WTC11 (cell line): ENCODE data around the gene POLR2E. TPM values are rescaled to one million over a fixed set of nuclear protein-coding genes. Genes with fewer than 3 reads are reported as not detected.

ENCODE experiments used
- ATAC-seq: fragments of 200-7000 bp; cut with Tn5 transposase; 2 replicates; pipeline ENCODE4 v1.10.0; 2021; ENCODE audit warnings: mild to moderate bottlenecking, moderate library complexity
- CTCF ChIA-PET: fragments of 300-600 bp; sonication (Branson Sonifier 250); formaldehyde crosslinking; loops from one replicate; lab custom pipeline; 2021; ENCODE audit warnings: antibody characterized with exemption; lab: Charles Lee
- POLR2A ChIA-PET: fragments of 350-600 bp; sonication (Branson Sonifier 250); formaldehyde crosslinking; loops from one replicate; lab custom pipeline; 2021; ENCODE audit warnings: antibody characterized with exemption; lab: Charles Lee
- DNase-seq: peaks from one replicate; pipeline ENCODE4 v3.0.0; 2021; ENCODE audit warnings: low spot score
- H3K27ac Mint-ChIP-seq: 2 replicates; pipeline ENCODE4 v1.8.0; 2021; ENCODE audit warnings: mixed read lengths
- H3K27me3 Mint-ChIP-seq: 2 replicates; pipeline ENCODE4 v1.8.0; 2021; ENCODE audit warnings: low read depth, mild to moderate bottlenecking, moderate library complexity, mixed read lengths
- H3K36me3 Mint-ChIP-seq: 2 replicates; pipeline ENCODE4 v1.8.0; 2021; ENCODE audit warnings: mixed read lengths
- H3K4me1 Mint-ChIP-seq: 2 replicates; pipeline ENCODE4 v1.8.0; 2022; ENCODE audit warnings: mixed read lengths
- H3K4me3 Mint-ChIP-seq: 2 replicates; pipeline ENCODE4 v1.8.0; 2021; ENCODE audit warnings: mild to moderate bottlenecking, moderate library complexity, mixed read lengths
- H3K9me3 Mint-ChIP-seq: 2 replicates; pipeline ENCODE4 v1.8.0; 2021; ENCODE audit warnings: mixed read lengths
- ATF1 ChIP-seq: sonication (generic); formaldehyde crosslinking; IDR thresholded peaks from 2 replicates; pipeline ENCODE4 v1.8.1; 2023; ENCODE audit warnings: mild to moderate bottlenecking, moderate library complexity, missing genetic modification reagents
- CREM ChIP-seq: sonication (generic); formaldehyde crosslinking; IDR thresholded peaks from 2 replicates; pipeline ENCODE4 v1.8.1; 2022; ENCODE audit warnings: mild to moderate bottlenecking, missing genetic modification reagents, moderate library complexity
- CTCF ChIP-seq: fragments of 200-600 bp; IDR thresholded peaks from 2 replicates; pipeline ENCODE4 v1.8.0; 2022; ENCODE audit warnings: antibody characterized with exemption
- E2F5 ChIP-seq: sonication (generic); formaldehyde crosslinking; IDR thresholded peaks from 2 replicates; pipeline ENCODE4 v1.8.1; 2022; ENCODE audit warnings: mild to moderate bottlenecking, moderate library complexity, missing genetic modification reagents
- EMX1 ChIP-seq: fragments of 250-450 bp; sonication (Bioruptor Pico); IDR thresholded peaks from 2 replicates; pipeline ENCODE4 v1.8.0; 2021; ENCODE audit warnings: mild to moderate bottlenecking
- ESRRA ChIP-seq: sonication (generic); formaldehyde crosslinking; IDR thresholded peaks from 2 replicates; pipeline ENCODE4 v1.8.1; 2022; ENCODE audit warnings: mild to moderate bottlenecking, missing genetic modification reagents, borderline replicate concordance
- FOXJ3 ChIP-seq: sonication (generic); formaldehyde crosslinking; IDR thresholded peaks from 2 replicates; pipeline ENCODE4 v1.9.0; 2021; ENCODE audit warnings: missing genetic modification reagents, mild to moderate bottlenecking, borderline replicate concordance
- FOXK1 ChIP-seq: sonication (generic); formaldehyde crosslinking; IDR thresholded peaks from 2 replicates; pipeline ENCODE4 v1.8.0; 2022; ENCODE audit warnings: mild to moderate bottlenecking, moderate library complexity, missing genetic modification reagents
- FOXP1 ChIP-seq: sonication (generic); formaldehyde crosslinking; IDR thresholded peaks from 2 replicates; pipeline ENCODE4 v1.8.0; 2022; ENCODE audit warnings: missing genetic modification reagents, mild to moderate bottlenecking, moderate library complexity, borderline replicate concordance
- GABPB1 ChIP-seq: sonication (generic); formaldehyde crosslinking; IDR thresholded peaks from 2 replicates; pipeline ENCODE4 v1.8.1; 2023; ENCODE audit warnings: mild to moderate bottlenecking, missing genetic modification reagents
- GTF2I ChIP-seq: fragments of 250-450 bp; sonication (Bioruptor Pico); conservative IDR thresholded peaks from 2 replicates; pipeline ENCODE4 v1.4.0; 2021; ENCODE audit warnings: mild to moderate bottlenecking
- MLX ChIP-seq: sonication (generic); formaldehyde crosslinking; IDR thresholded peaks from 2 replicates; pipeline ENCODE4 v1.8.1; 2023; ENCODE audit warnings: mild to moderate bottlenecking, missing genetic modification reagents, moderate library complexity
- MYBL2 ChIP-seq: sonication (generic); formaldehyde crosslinking; IDR thresholded peaks from 2 replicates; pipeline ENCODE4 v1.8.1; 2023; ENCODE audit warnings: mild to moderate bottlenecking, moderate library complexity, missing genetic modification reagents
- NFATC4 ChIP-seq: fragments of 250-450 bp; sonication (Bioruptor Pico); IDR thresholded peaks from 2 replicates; pipeline ENCODE4 v1.9.0; 2021; ENCODE audit warnings: mild to moderate bottlenecking
- NFYB ChIP-seq: sonication (generic); formaldehyde crosslinking; conservative IDR thresholded peaks from 2 replicates; pipeline ENCODE4 v1.8.0; 2022; ENCODE audit warnings: low read depth, missing genetic modification reagents
- NR1H2 ChIP-seq: sonication (generic); formaldehyde crosslinking; IDR thresholded peaks from 2 replicates; pipeline ENCODE4 v1.9.0; 2021; ENCODE audit warnings: mild to moderate bottlenecking, moderate library complexity, missing genetic modification reagents
- NR3C1 ChIP-seq: sonication (generic); formaldehyde crosslinking; conservative IDR thresholded peaks from 2 replicates; pipeline ENCODE4 v1.8.1; 2023; ENCODE audit warnings: low read depth, mild to moderate bottlenecking, missing genetic modification reagents
- STAT6 ChIP-seq: sonication (generic); formaldehyde crosslinking; conservative IDR thresholded peaks from 2 replicates; pipeline ENCODE4 v1.8.1; 2023; ENCODE audit warnings: mild to moderate bottlenecking, low read depth, missing genetic modification reagents, moderate library complexity
- TEAD1 ChIP-seq: sonication (generic); formaldehyde crosslinking; IDR thresholded peaks from 2 replicates; pipeline ENCODE4 v1.8.0; 2022; ENCODE audit warnings: mild to moderate bottlenecking, missing genetic modification reagents
- TEAD4 ChIP-seq: sonication (generic); formaldehyde crosslinking; IDR thresholded peaks from 2 replicates; pipeline ENCODE4 v1.8.0; 2022; ENCODE audit warnings: mild to moderate bottlenecking, missing genetic modification reagents
- USF1 ChIP-seq: sonication (generic); formaldehyde crosslinking; IDR thresholded peaks from 2 replicates; pipeline ENCODE4 v1.8.0; 2022; ENCODE audit warnings: mild to moderate bottlenecking, missing genetic modification reagents
- ZBTB21 ChIP-seq: sonication (generic); formaldehyde crosslinking; IDR thresholded peaks from 2 replicates; pipeline ENCODE4 v1.8.1; 2023; ENCODE audit warnings: mild to moderate bottlenecking, missing genetic modification reagents, borderline replicate concordance
- ZMAT4 ChIP-seq: fragments of 250-450 bp; sonication (Bioruptor Pico); IDR thresholded peaks from 2 replicates; pipeline ENCODE4 v1.9.0; 2021; ENCODE audit warnings: mild to moderate bottlenecking
- ZNF219 ChIP-seq: sonication (generic); formaldehyde crosslinking; IDR thresholded peaks from 2 replicates; pipeline ENCODE4 v1.8.0; 2023; ENCODE audit warnings: missing genetic modification reagents, mild to moderate bottlenecking, borderline replicate concordance
- total RNA-seq: library from RNA; stranded (reverse); gene quantifications from 3 replicates; pipeline ENCODE4 v1.2.3, GENCODE V29; 2021

The POLR2E gene
- total RNA-seq, 1 experiment from 2014 or later = 275 TPM

- TF ChIP-seq CTCF (no peak), USF1 (CRISPR knock-in tag) (no peak), TEAD4 (no peak), ZBTB21 (no peak), NFATC4 (CRISPR knock-in tag) (no peak), ATF1 (CRISPR knock-in tag) (no peak)
These were observed 49.6 kb upstream of the POLR2E start (continued) for GRCh38 chr19:1144741-1145140.

GRCh38 chr19:1143828-1144399 lies 48.7 kb upstream of the POLR2E start:
- no peak for TF ChIP-seq E2F5
- 0 out of 2 replicates have a peak, but pooled peaks have one; percentile 33 for TF ChIP-seq FOXP1 (CRISPR knock-in tag)
- TF ChIP-seq, all 79 proteins: peak for 1
- ChIA-PET CTCF (no interaction called here), POLR2A (no interaction called here)
- peak; percentile 9 for DNase-seq
- no peaks in the 10 kb centered on the region for H3K27me3 Mint-ChIP-seq
- H3K4me3 Mint-ChIP-seq = no peak overlapping the region
- no peak for ATAC-seq
- peaks cover 27% of the 10 kb centered on the region for H3K36me3 Mint-ChIP-seq
- H3K4me1 Mint-ChIP-seq = peaks cover 10% of the 10 kb centered on the region
- H3K27ac Mint-ChIP-seq = no peak overlapping the region
- peaks cover 5% of the 10 kb centered on the region for H3K9me3 Mint-ChIP-seq

GRCh38 chr19:1141944-1142343 lies 46.8 kb upstream of the POLR2E start:
- CTCF ChIA-PET = no interaction called here
- Mint-ChIP-seq H3K27me3 (no peaks in the 10 kb centered on the region), H3K36me3 (peaks cover 27% of the 10 kb centered on the region), H3K4me1 (peaks cover 7% of the 10 kb centered on the region), H3K4me3 (no peak overlapping the region), H3K9me3 (peaks cover 5% of the 10 kb centered on the region), H3K27ac (no peak overlapping the region)
- DNase-seq (no peak), ATAC-seq (no peak)
- TF ChIP-seq ZNF219 (CRISPR knock-in tag) (no peak), ESRRA (no peak), GTF2I (CRISPR knock-in tag) (no peak), NFATC4 (CRISPR knock-in tag) (no peak), CREM (CRISPR knock-in tag) (no peak), FOXK1 (CRISPR knock-in tag) (no peak), NR1H2 (no peak), MYBL2 (CRISPR knock-in tag) (no peak), NFYB (CRISPR knock-in tag) (no peak), EMX1 (no peak), STAT6 (CRISPR knock-in tag) (no peak), MLX (CRISPR knock-in tag) (no peak), ZMAT4 (no peak), TEAD1 (CRISPR knock-in tag) (no peak), FOXJ3 (no peak), GABPB1 (CRISPR knock-in tag) (no peak), NR3C1 (CRISPR knock-in tag) (no peak)
- POLR2A ChIA-PET = no interaction called here
